Muscle layer of colon (tissue), 2 donors: ENCODE measurements around the gene GBX1.

Experiments
- H3K27ac ChIP-seq: one replicate; pipeline ENCODE4 v1.7.0; 2013; ENCODE audit warnings: low read depth, mild to moderate bottlenecking, low read length, moderate library complexity
- H3K27me3 ChIP-seq, 2 donors: one replicate each; pipeline ENCODE4 v1.7.0; 2013; ENCODE audit warnings: low read length in 2 of 2, mild to moderate bottlenecking in 2 of 2; ENCODE audit not compliant: insufficient read depth in 2 of 2, control insufficient read depth in 1 of 2
- H3K36me3 ChIP-seq: one replicate; pipeline ENCODE4 v1.7.0; 2013; ENCODE audit warnings: mild to moderate bottlenecking, low read length; ENCODE audit not compliant: insufficient read depth
- H3K4me1 ChIP-seq: one replicate; pipeline ENCODE4 v1.7.0; 2013; ENCODE audit warnings: mild to moderate bottlenecking, low read length; ENCODE audit not compliant: insufficient read depth
- H3K4me3 ChIP-seq, 2 donors: one replicate each; pipeline ENCODE4 v1.7.0; 2013; ENCODE audit warnings: low read length in 2 of 2, low read depth in 1 of 2, mild to moderate bottlenecking in 1 of 2, moderate library complexity in 1 of 2
- H3K9ac ChIP-seq: one replicate; pipeline ENCODE4 v1.7.0; 2013; ENCODE audit warnings: low read length
- H3K9me3 ChIP-seq: one replicate; pipeline ENCODE4 v1.7.0; 2013; ENCODE audit warnings: mild to moderate bottlenecking, low read length
- donor health status: abdominal sarcoma.
- donor health status: Adenocarcinoma of cecum.

Gene GBX1

DNA sequence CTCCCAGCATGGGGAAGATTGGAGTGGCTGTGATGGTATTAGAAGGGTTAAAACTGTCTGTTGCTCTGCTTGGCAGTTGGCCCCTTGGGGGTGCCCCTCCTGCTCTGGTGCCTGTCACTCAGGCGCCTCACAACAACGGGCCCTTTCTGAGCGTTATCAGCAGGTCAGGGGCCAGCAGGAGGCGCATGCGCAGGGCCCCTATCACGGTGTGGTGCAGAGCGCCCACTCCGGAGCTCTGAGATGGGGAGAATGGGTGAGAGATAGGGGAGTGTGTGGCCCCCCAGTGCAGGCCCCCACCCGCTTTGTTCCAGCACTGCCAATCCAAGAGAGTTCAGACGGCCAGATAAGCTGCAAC lies 24.8 kb downstream of the GBX1 start:
- no peak overlapping the region for H3K27ac ChIP-seq
- no peaks in the 10 kb centered on the region for H3K4me1 ChIP-seq
- H3K27me3 ChIP-seq: no peaks in the 10 kb centered on the region
- no peak overlapping the region for H3K9ac ChIP-seq
- no peaks in the 10 kb centered on the region for H3K9me3 ChIP-seq
- no peak overlapping the region for H3K4me3 ChIP-seq
- H3K36me3 ChIP-seq: peaks cover 46% of the 10 kb centered on the region

DNA sequence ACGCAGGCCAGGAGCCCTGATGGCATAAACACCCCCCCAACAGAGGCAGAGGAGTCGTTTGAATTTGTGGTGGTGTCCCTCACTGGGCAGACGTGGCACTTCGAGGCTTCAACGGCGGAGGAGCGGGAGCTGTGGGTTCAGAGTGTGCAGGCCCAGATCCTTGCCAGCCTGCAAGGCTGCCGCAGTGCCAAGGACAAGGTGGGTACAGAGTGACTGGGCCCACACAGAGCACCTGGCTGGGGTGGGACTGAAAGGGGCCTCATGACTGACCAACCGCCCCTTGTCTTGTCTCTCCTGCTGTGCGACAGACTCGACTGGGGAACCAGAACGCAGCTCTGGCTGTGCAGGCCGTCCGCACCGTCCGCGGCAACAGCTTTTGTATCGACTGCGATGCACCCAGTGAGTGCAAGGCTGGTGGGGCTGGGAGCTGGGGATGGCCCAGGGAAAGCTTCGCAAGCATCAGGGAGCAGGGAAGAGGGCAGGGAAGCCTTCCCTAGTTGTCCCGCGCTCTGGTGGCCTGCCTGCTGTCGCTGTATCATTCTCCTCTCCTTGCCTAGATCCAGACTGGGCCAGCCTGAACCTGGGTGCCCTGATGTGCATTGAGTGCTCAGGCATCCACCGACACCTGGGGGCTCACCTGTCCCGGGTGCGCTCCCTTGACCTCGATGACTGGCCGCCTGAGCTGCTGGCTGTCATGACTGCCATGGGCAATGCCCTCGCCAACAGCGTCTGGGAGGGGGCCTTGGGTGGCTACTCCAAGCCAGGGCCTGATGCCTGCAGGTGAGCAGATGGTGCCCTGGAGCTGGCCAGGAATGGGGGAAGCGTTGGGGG lies 25.4 kb downstream of the GBX1 start:
- Histone ChIP-seq H3K9me3 (no peaks in the 10 kb centered on the region), H3K36me3 (peaks cover 46% of the 10 kb centered on the region), H3K27ac (no peak overlapping the region), H3K9ac (no peak overlapping the region), H3K4me1 (no peaks in the 10 kb centered on the region), H3K4me3 (no peak overlapping the region), H3K27me3 (no peaks in the 10 kb centered on the region)

- Histone ChIP-seq H3K9ac (no peak overlapping the region), H3K36me3 (peaks cover 51% of the 10 kb centered on the region)
Measured at GRCh38 chr7:151141311-151141854, 26.1 kb downstream of the GBX1 start.

DNA sequence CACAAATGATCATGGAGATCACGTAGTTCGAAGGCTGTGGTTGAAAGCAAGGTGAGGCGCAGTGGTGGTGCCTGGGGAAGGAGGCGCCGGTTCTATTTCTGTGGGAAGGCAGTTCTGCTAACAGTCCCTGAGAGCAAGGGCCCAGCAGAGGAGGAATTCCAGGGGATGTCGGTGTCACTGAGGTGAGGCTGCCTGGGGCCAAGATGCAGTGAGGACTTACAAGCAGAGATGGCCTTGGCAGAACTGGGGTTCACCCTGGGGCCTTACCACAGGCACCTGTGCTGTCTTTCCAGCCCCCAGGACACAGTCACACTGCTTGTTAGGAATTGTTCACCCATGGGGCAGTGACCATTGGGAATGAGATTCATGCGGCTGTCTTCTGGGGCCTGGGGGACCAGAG lies 26.7 kb downstream of the GBX1 start:
- Histone ChIP-seq H3K4me3 (no peak overlapping the region), H3K27ac (no peak overlapping the region), H3K9me3 (no peaks in the 10 kb centered on the region), H3K27me3 (no peaks in the 10 kb centered on the region), H3K36me3 (peaks cover 56% of the 10 kb centered on the region), H3K9ac (no peak overlapping the region), H3K4me1 (no peaks in the 10 kb centered on the region)

More at GRCh38 chr7:151141311-151141854, 26.1 kb downstream of the GBX1 start:
- Histone ChIP-seq H3K4me3 (no peak overlapping the region), H3K9me3 (no peaks in the 10 kb centered on the region), H3K27me3 (no peaks in the 10 kb centered on the region), H3K4me1 (no peaks in the 10 kb centered on the region), H3K27ac (no peak overlapping the region)

GRCh38 chr7:151139791-151140190 lies 27.7 kb downstream of the GBX1 start:
- Histone ChIP-seq H3K9me3 (no peaks in the 10 kb centered on the region), H3K9ac (no peak overlapping the region), H3K4me3 (no peak overlapping the region), H3K27me3 (no peaks in the 10 kb centered on the region), H3K36me3 (peaks cover 67% of the 10 kb centered on the region), H3K27ac (no peak overlapping the region), H3K4me1 (no peaks in the 10 kb centered on the region)

DNA sequence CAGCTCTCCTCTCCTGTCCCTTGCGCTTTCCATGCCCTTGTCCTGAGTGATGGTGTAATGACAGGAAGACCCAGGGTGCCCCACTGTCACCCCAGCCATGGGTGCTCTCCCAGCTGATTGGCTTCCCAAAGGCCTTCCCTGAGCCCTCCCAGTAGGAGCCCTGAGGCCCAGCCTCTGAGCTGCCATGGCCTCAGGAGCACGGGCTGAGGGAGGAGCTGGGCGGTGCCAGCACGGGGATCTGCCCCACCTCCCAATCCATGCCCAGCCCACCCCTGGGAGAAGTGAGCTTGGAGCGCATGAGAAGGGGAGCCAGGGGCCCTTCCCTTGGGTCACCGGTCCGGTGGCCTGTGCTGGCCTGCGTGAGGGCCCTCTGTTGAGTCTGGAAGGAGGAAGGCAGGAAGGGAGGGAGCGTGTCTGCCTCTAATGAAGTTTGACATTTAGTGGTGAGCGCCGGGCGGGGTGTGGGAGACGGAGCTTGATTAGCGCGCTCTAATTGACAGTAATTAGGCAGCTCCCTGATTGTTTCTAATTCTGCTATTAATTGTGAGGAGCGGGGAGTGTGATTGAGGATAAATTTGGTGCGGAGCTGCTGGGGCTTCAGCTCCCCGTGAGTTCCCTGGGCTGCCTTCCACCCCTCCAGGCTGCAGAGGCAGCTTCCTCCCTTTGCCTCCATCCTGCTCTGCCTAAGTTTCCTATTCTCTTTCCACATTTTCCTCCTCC lies 28.3 kb downstream of the GBX1 start:
- no peak overlapping the region for H3K9ac ChIP-seq
- H3K27me3 ChIP-seq: no peaks in the 10 kb centered on the region
- no peak overlapping the region for H3K27ac ChIP-seq
- no peaks in the 10 kb centered on the region for H3K9me3 ChIP-seq
- H3K4me1 ChIP-seq: no peaks in the 10 kb centered on the region
- no peak overlapping the region for H3K4me3 ChIP-seq
- H3K36me3 ChIP-seq: peaks cover 70% of the 10 kb centered on the region

- no peaks in the 10 kb centered on the region for H3K4me1 ChIP-seq
- H3K9me3 ChIP-seq: no peaks in the 10 kb centered on the region
- H3K9ac ChIP-seq: no peak overlapping the region
- no peaks in the 10 kb centered on the region for H3K27me3 ChIP-seq
- no peak overlapping the region for H3K27ac ChIP-seq
- no peak overlapping the region for H3K4me3 ChIP-seq
- peaks cover 69% of the 10 kb centered on the region for H3K36me3 ChIP-seq
Measured at GRCh38 chr7:151138153-151138851, 29.2 kb downstream of the GBX1 start.

GRCh38 chr7:151137791-151138152 lies 29.7 kb downstream of the GBX1 start:
- Histone ChIP-seq H3K4me1 (no peaks in the 10 kb centered on the region), H3K4me3 (no peak overlapping the region), H3K9me3 (no peaks in the 10 kb centered on the region), H3K36me3 (peaks cover 66% of the 10 kb centered on the region), H3K27me3 (no peaks in the 10 kb centered on the region), H3K9ac (no peak overlapping the region), H3K27ac (no peak overlapping the region)

- no peak overlapping the region for H3K27ac ChIP-seq
- no peak overlapping the region for H3K4me3 ChIP-seq
- H3K9me3 ChIP-seq: no peaks in the 10 kb centered on the region
- peaks cover 66% of the 10 kb centered on the region for H3K36me3 ChIP-seq
- H3K4me1 ChIP-seq: no peaks in the 10 kb centered on the region
- H3K27me3 ChIP-seq: no peaks in the 10 kb centered on the region
- H3K9ac ChIP-seq: no peak overlapping the region
Measured at GRCh38 chr7:151137076-151137675, 30.3 kb downstream of the GBX1 start.

DNA sequence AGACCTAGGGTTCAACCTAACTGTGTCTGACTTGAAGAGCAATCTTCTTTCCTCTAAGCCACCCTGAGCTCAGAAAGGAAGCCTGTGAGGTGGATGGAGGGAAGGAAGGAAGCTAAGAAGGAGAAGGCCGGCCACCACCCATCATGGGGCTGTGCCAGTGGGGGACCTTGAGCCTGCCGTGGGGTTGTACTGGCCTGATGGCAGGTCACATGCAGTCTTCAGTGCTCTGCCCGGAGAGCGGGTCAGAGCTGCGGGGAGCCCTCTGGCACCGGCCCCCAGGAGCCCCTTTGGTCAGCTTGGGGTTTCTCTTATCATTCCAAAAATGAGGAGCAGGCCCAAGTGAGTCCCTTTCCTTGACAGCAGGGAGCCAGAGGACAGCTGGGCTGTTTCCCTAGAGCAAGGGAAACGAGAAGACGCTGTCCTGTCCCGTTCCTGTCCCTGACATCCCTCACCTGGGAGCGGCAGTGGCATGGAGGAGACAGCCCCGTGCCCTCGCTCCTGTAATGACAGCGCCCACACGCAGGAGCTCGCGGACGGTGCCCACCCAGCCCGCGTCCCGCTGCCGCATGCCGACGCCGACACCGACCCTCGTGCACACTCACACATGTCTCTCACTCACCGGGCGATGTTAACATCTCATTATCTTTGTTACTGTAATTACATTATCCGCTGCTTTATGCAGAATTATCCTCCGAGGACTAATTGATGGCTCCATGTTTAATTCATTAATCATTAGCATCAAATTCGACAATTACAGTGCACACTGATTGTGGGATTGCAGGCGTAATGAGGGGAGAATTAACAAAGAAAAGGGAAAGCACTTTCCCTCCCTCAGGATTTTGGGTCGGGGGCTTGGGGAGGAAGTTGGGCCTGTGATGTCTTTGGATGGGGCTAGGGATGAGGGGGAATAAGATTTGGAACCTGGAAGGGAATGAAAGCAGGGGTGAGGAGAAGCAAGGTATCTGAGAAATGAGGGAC lies 31.3 kb downstream of the GBX1 start:
- Histone ChIP-seq H3K36me3 (peaks cover 59% of the 10 kb centered on the region), H3K27ac (no peak overlapping the region), H3K27me3 (no peaks in the 10 kb centered on the region), H3K9ac (no peak overlapping the region), H3K9me3 (no peaks in the 10 kb centered on the region), H3K4me3 (no peak overlapping the region), H3K4me1 (no peaks in the 10 kb centered on the region)
